T-helper 2 cell treated with Interferon-gamma antibody and Interleukin-4, amounts not matched to agents 100 ng/mL and 5 ng/mL, for 36 hours (primary cell): ENCODE results near the gene ACSS2. TPM values are rescaled to one million over a fixed set of nuclear protein-coding genes. Genes with fewer than 3 reads are reported as not detected.

Experiments used
- intact Hi-C: fragments of 100-400 bp; cut with micrococcal nuclease; formaldehyde crosslinking; loops from one replicate; pipeline ENCODE4 v1.15.1; 2023
- total RNA-seq: library from RNA; stranded (reverse); gene quantifications from 2 replicates; pipeline ENCODE4 v1.2.3, GENCODE V29; 2022

Gene ACSS2
- total RNA-seq, 1 donor from 2014 or later, result 44.5 TPM

DNA sequence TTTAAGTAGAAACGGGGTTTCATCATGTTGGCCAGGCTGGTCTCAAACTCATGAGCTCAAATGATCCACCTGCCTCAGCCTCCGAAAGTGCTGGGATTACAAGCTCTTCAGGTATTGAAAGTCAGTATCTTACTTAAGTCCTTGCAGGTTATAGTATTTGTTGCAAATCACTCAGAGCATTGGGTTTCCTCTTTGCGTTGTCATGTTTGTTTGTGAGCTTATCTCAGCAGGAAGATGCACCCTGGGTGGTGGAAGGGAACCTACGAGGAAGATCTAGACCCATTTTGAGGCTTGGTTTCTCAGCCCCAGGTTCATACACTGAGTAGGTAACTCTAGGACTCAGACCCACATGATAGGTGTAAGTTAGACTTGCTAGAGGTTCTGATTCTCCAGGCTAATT lies 97.8 kb downstream of the ACSS2 start:
- intact Hi-C loops, result no loop called here

DNA sequence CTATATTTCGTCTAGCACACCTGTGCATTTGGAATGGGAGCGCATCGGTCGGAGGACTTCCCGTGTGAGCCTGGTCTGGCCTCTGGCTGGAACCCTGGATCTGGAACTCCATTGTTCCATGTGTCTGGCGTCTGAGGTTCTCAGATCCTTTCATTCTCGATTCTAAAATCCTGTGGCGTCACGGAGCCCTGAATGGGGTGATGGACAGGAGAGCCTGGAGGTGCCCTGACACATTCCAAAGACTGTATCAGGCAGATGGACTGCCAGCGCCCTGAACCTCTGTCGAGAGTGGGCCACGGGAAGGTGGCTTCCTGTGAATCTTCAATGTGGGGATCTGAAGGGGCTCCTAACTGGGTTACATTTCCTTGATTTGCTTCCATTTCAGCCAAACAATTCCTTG lies 99.9 kb downstream of the ACSS2 start:
- intact Hi-C loops, result no loop called here

Other genes starting within 250 kb of the ACSS2 start
- gene PIGU, start 199.5 kb upstream of the ACSS2 start, total RNA-seq, result 22.0 and 23.3 TPM in 2 replicates
- 1.6 and 2.1 TPM in 2 replicates for gene TP53INP2, start 172.3 kb upstream of the ACSS2 start, total RNA-seq
- 33.8 and 33.9 TPM in 2 replicates for gene NCOA6, start 51.0 kb upstream of the ACSS2 start, total RNA-seq
- gene GGT7, start 3.8 kb upstream of the ACSS2 start, total RNA-seq, result 10.2 and 11.6 TPM in 2 replicates
- gene GSS, start 79.2 kb downstream of the ACSS2 start, total RNA-seq, result 47.2 and 53.1 TPM in 2 replicates
- gene MYH7B, start 79.3 kb downstream of the ACSS2 start, total RNA-seq, result 0.20 TPM in 2 replicates
- gene TRPC4AP, start 216.2 kb downstream of the ACSS2 start, total RNA-seq, result 50.3 and 50.6 TPM in 2 replicates